ENCODE measurements around the gene ZNF367. TPM values are rescaled to one million over a fixed set of nuclear protein-coding genes. Genes with fewer than 3 reads are reported as not detected.

ZNF367 gene
- total and polyA plus RNA-seq, 9 of the 15 experiments (the other 6 are each of a cell fraction or from before 2014, with no cell fraction given), result 2.7 to 14.4 (median 10.0) TPM

DNA sequence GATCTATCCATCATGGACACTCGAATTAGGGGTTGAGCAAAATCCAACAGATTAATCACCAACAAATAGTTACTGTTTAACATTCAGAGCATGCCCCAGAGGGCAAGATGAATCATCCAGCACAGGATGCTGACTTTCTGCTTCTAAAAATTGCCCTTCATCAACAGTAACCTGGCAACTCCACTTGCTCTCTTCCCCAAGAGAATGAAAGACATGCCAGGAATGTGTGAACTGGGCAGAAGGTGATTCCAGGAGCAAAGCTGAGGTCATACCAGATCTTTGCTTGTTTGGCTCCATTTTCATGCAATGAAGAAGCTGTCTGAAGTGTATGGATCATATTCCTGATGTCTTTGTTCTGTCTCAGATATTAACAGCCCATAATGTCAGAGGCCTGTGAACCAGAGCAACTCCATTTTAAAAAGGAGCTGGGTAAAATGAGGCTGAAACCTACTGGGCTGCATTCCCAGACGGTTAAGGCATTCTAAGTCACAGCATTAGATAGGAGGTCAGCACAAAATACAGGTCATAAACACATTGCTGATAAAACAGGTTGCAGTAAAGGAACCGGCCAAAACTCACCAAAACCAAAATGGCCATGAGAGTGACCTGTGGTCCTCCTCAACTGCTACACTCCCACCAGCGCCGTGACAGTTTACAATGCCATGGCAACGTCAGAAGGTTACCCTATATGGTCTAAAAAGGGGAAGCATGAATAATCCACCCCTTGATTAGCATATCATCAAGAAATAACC lies 2.5 kb upstream of the ZNF367 start (continued):
- TF ChIP-seq, protein P1, sequence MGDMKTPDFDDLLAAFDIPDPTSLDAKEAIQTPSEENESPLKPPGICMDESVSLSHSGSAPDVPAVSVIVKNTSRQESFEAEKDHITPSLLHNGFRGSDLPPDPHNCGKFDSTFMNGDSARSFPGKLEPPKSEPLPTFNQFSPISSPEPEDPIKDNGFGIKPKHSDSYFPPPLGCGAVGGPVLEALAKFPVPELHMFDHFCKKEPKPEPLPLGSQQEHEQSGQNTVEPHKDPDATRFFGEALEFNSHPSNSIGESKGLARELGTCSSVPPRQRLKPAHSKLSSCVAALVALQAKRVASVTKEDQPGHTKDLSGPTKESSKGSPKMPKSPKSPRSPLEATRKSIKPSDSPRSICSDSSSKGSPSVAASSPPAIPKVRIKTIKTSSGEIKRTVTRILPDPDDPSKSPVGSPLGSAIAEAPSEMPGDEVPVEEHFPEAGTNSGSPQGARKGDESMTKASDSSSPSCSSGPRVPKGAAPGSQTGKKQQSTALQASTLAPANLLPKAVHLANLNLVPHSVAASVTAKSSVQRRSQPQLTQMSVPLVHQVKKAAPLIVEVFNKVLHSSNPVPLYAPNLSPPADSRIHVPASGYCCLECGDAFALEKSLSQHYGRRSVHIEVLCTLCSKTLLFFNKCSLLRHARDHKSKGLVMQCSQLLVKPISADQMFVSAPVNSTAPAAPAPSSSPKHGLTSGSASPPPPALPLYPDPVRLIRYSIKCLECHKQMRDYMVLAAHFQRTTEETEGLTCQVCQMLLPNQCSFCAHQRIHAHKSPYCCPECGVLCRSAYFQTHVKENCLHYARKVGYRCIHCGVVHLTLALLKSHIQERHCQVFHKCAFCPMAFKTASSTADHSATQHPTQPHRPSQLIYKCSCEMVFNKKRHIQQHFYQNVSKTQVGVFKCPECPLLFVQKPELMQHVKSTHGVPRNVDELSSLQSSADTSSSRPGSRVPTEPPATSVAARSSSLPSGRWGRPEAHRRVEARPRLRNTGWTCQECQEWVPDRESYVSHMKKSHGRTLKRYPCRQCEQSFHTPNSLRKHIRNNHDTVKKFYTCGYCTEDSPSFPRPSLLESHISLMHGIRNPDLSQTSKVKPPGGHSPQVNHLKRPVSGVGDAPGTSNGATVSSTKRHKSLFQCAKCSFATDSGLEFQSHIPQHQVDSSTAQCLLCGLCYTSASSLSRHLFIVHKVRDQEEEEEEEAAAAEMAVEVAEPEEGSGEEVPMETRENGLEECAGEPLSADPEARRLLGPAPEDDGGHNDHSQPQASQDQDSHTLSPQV (IDR thresholded peaks at IDR 0.05), result peak; percentile 100
- peak; percentile 95 for TF ChIP-seq HSF4 (CRISPR knock-in tag; IDR thresholded peaks at IDR 0.05; ENCODE audit: borderline replicate concordance)
- TF ChIP-seq ELF2 (CRISPR knock-in tag; IDR thresholded peaks at IDR 0.05), result peak; percentile 81

DNA sequence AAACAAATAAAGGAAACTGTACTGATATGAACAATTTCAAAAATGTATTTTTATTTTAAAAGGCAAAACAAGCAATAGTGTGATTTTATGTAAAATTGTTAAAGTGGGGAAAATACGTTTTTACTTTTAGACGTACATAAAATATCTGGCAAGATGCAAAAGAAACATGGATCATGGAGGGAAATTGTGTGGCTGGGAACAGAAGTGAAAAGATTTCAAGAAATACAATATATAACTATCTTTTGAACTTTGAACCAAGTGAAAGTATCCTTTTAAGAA lies 1.5 kb upstream of the ZNF367 start:
- in situ Hi-C loops (cut with MboI), result no loop called here

More for the DNA sequence above, 1.5 kb upstream of the ZNF367 start:
- H3K4me3 ChIP-seq, result peak overlapping the region; percentile 95
- H3K9me3 ChIP-seq (replicated peaks; ENCODE audit: control insufficient read depth, insufficient read depth, low read depth, low read length), result no peaks in the 10 kb centered on the region
- CTCF ChIA-PET (ENCODE audit: low intra/inter-chr PET ratio), result no interaction called here
- peaks cover 23 to 26% of the 10 kb centered on the region in 2 experiments; a peak in 4 of 5 replicates for H3K4me1 ChIP-seq (replicated peaks in 1 of 2; ENCODE audit: control insufficient read depth in 2 of 2, insufficient read depth in 2 of 2, low read length in 2 of 2)
- peaks cover 44% of the 10 kb centered on the region for H3K79me2 ChIP-seq (ENCODE audit: control insufficient read depth, insufficient read depth, low read length)
- FAIRE-seq, result no peak
- intact Hi-C loops (cut with micrococcal nuclease), result loop anchor here (5.0 to 10.0 kb wide), 2 partner anchors 77 to 95 kb away; no protein-coding TSS in a partner anchor
- TF ChIP-seq MCM3 (IDR thresholded peaks at IDR 0.05) (no peak), NFRKB (IDR thresholded peaks at IDR 0.05; ENCODE audit: low read depth) (peak; percentile 28; the same call in 1 of the 2 replicates), MYC (IDR thresholded peaks at IDR 0.05; ENCODE audit: low read depth, low read length) (no peak), MYC (CRISPR knock-in tag; IDR thresholded peaks at IDR 0.05; ENCODE audit: borderline replicate concordance, low read depth) (no peak), NBN (IDR thresholded peaks at IDR 0.05; ENCODE audit: low read depth) (0 out of 2 replicates have a peak, but pooled peaks have one; percentile 1), POLR2AphosphoS2 (IDR thresholded peaks at IDR 0.05; ENCODE audit: low read length) (no peak), LCOR (CRISPR knock-in tag; IDR thresholded peaks at IDR 0.05) (no peak)
- TF ChIP-seq, protein P2, sequence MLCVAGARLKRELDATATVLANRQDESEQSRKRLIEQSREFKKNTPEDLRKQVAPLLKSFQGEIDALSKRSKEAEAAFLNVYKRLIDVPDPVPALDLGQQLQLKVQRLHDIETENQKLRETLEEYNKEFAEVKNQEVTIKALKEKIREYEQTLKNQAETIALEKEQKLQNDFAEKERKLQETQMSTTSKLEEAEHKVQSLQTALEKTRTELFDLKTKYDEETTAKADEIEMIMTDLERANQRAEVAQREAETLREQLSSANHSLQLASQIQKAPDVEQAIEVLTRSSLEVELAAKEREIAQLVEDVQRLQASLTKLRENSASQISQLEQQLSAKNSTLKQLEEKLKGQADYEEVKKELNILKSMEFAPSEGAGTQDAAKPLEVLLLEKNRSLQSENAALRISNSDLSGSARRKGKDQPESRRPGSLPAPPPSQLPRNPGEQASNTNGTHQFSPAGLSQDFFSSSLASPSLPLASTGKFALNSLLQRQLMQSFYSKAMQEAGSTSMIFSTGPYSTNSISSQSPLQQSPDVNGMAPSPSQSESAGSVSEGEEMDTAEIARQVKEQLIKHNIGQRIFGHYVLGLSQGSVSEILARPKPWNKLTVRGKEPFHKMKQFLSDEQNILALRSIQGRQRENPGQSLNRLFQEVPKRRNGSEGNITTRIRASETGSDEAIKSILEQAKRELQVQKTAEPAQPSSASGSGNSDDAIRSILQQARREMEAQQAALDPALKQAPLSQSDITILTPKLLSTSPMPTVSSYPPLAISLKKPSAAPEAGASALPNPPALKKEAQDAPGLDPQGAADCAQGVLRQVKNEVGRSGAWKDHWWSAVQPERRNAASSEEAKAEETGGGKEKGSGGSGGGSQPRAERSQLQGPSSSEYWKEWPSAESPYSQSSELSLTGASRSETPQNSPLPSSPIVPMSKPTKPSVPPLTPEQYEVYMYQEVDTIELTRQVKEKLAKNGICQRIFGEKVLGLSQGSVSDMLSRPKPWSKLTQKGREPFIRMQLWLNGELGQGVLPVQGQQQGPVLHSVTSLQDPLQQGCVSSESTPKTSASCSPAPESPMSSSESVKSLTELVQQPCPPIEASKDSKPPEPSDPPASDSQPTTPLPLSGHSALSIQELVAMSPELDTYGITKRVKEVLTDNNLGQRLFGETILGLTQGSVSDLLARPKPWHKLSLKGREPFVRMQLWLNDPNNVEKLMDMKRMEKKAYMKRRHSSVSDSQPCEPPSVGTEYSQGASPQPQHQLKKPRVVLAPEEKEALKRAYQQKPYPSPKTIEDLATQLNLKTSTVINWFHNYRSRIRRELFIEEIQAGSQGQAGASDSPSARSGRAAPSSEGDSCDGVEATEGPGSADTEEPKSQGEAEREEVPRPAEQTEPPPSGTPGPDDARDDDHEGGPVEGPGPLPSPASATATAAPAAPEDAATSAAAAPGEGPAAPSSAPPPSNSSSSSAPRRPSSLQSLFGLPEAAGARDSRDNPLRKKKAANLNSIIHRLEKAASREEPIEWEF (CRISPR knock-in tag; IDR thresholded peaks at IDR 0.05), result 0 out of 2 replicates have a peak, but pooled peaks have one; percentile 54
- TSS peak; percentile 74 for BruUV-seq (replicated peaks)
- ATAC-seq, result no peak
- WGBS (ENCODE audit: insufficient coverage, low coverage, missing lambda C conversion rate), result 5% methylated on average over 2 of the region's 2 CpGs
- H2AFZ ChIP-seq (ENCODE audit: low read depth, low read length), result peak overlapping the region; percentile 73
- H4K20me1 ChIP-seq (replicated peaks; ENCODE audit: control insufficient read depth, insufficient read depth, low read length), result peaks cover 11% of the 10 kb centered on the region; the same call in 1 of the 2 replicates
- peak overlapping the region in 1 of 2 experiments; percentile 78; a peak in 3 of 4 replicates for H3K9ac ChIP-seq (ENCODE audit: insufficient read depth in 1 of 2, low read depth in 2 of 2, low read length in 2 of 2)
- POLR2A ChIA-PET, result interaction anchor here (0.7 to 1.0 kb wide), 3 partner anchors 10 to 91 kb away, joined by 3 read pairs; no protein-coding TSS in a partner anchor
- H3K36me3 ChIP-seq (ENCODE audit: control insufficient read depth, insufficient read depth, low read length), result peaks cover 11% of the 10 kb centered on the region; the same call in 2 of the 3 replicates
- no peak for DNase-seq (ENCODE audit: extremely low read depth in 1 of 4, low spot score in 3 of 4)
- peak overlapping the region; percentile 100 for H3K27ac ChIP-seq (ENCODE audit: extremely low read depth, low read depth, low read length)
- peak overlapping the region; percentile 81 for H3K4me2 ChIP-seq (ENCODE audit: insufficient read depth, low read length)
- no peaks in the 10 kb centered on the region for H3K9me1 ChIP-seq (ENCODE audit: control insufficient read depth, insufficient read depth, low read length)
- H3K27me3 ChIP-seq (ENCODE audit: control insufficient read depth in 2 of 2, insufficient read depth in 2 of 2, low read length in 2 of 2), result no peaks in the 10 kb centered on the region

Data from K562 (cell line).